ENCODE results near the gene HARS1. TPM values are rescaled to one million over a fixed set of nuclear protein-coding genes. Genes with fewer than 3 reads are reported as not detected.

Gene HARS1
- total and polyA plus RNA-seq, 2 donors (not counting 3 experiments of a cell fraction or from before 2014, with no cell fraction given), result 65.2 to 104 TPM

DNA sequence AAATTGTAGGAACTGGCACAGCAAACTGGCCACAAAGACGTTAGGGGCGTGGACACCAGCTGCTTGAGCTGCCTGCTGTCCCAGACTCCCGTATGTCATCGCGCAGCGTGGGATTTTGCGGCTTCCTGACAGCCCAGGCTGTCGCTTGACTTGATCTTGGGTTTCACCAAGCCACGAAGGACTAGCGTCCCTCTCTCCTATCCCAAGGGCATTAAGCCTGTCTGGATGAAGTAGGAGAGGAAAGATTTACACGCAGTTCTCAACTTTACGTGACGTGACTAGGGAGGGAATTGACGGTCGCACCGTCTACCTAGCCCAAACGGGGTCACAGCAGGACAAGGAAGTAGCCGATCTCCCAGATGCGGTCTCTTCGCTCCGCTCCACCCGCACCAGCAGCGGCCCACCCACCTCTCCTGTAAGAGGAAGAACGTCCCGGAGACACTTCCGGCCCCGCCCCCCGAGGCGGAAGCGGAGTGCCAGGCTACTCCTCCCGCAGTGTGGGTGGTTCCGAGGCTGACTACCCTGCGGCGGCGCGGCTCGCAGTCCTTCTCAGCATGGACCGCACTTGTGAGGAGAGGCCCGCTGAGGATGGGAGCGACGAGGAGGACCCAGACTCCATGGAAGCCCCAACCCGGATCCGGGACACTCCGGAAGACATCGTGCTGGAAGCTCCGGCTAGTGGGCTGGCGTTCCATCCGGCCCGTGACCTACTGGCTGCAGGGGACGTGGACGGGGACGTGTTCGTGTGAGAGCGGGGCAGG lies 26.6 kb downstream of the HARS1 start, which contains the start of gene WDR55:
Gene WDR55, plus strand, starts transcription at position 546 of the 761 bp plus-strand sequence. Its CDS starts 9 bp downstream, at position 555.
- H3K4me3 ChIP-seq (replicated peaks in 1 of 3; ENCODE audit: insufficient read depth in 1 of 3, low read depth in 1 of 3, low read length in 3 of 3), result peak within 1 kb of the TSS; percentile 73 to 93 (median 81)
- DNase-seq (ENCODE audit: low read depth, low spot score) (peak; percentile 88), FAIRE-seq (peak; percentile 97)
- peak within 1 kb of the TSS; percentile 79 for H2AFZ ChIP-seq (ENCODE audit: low read depth, low read length)
- peak within 1 kb of the TSS; percentile 73 for H3K27ac ChIP-seq (ENCODE audit: insufficient read depth, low read depth, low read length)
- ChIA-PET POLR2A (interaction anchor here (1.8 kb wide), 1 partner anchor 17 kb away, joined by 5 read pairs; the partner anchor contains the start of genes IK and NDUFA2), CTCF (interaction anchor here (0.6 to 2.2 kb wide), 10 partner anchors 10 to 301 kb away, joined by 3 to 6 read pairs (median 4); partner anchors contain the start of genes HARS1, HARS2 and IK)
- TF ChIP-seq POLR2A (IDR thresholded peaks at IDR 0.05; ENCODE audit: low read depth, low read length) (peak; percentile 94), EZH2 (IDR thresholded peaks at IDR 0.05; ENCODE audit: borderline replicate concordance, low read depth, low read length, severe bottlenecking) (no peak), GATA2 (IDR thresholded peaks at IDR 0.05; ENCODE audit: insufficient read depth, insufficient read length, low read depth, low read length) (no peak), FOS (IDR thresholded peaks at IDR 0.05; ENCODE audit: borderline replicate concordance, insufficient read depth, low read length) (peak; percentile 13), POLR2AphosphoS5 (IDR thresholded peaks at IDR 0.05; ENCODE audit: insufficient read depth, low read depth, low read length) (peak; percentile 93), JUN (IDR thresholded peaks at IDR 0.05; ENCODE audit: borderline replicate concordance, insufficient read depth, insufficient read length, low read depth) (no peak), MYC (IDR thresholded peaks at IDR 0.05; ENCODE audit: low read depth, low read length) (no peak)
- TF ChIP-seq, protein P1, sequence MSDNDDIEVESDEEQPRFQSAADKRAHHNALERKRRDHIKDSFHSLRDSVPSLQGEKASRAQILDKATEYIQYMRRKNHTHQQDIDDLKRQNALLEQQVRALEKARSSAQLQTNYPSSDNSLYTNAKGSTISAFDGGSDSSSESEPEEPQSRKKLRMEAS (IDR thresholded peaks at IDR 0.05; ENCODE audit: insufficient read depth, insufficient read length), result peak; percentile 41
- no peaks in the 10 kb centered on the region for H3K9me3 ChIP-seq (replicated peaks; ENCODE audit: control insufficient read depth, insufficient read depth, low read length)
- H3K4me1 ChIP-seq (ENCODE audit: control insufficient read depth, extremely low read depth, insufficient read depth, low read length), result peaks cover 3% of the 10 kb centered on the region
- no peaks in the 10 kb centered on the region for H4K20me1 ChIP-seq (replicated peaks; ENCODE audit: control insufficient read depth, extremely low read depth, insufficient read depth, low read length)
- peak within 1 kb of the TSS; percentile 86 for H3K4me2 ChIP-seq (ENCODE audit: insufficient read depth, low read length)
- H3K9me1 ChIP-seq (replicated peaks; ENCODE audit: control insufficient read depth, extremely low read depth, insufficient read depth, low read length), result no peaks in the 10 kb centered on the region
- dilution Hi-C loops (cut with MboI; ENCODE audit: extremely low pct_ligation_motif_present, low sequenced_read_pairs) (no loop called here), intact Hi-C loops (cut with micrococcal nuclease) (loop anchor here (1.0 to 2.0 kb wide), 5 partner anchors 17 to 263 kb away; partner anchors contain the start of genes ANKHD1, HARS1, HARS2 and IK)
- H3K9ac ChIP-seq (replicated peaks; ENCODE audit: extremely low read depth, insufficient read depth, low read length), result peak within 1 kb of the TSS; percentile 71
- peaks cover 23% of the 10 kb centered on the region for H3K79me2 ChIP-seq (ENCODE audit: control insufficient read depth, insufficient read depth, low read length)
- peaks cover 16 to 33% of the 10 kb centered on the region in 2 experiments for H3K36me3 ChIP-seq (ENCODE audit: control insufficient read depth in 2 of 2, extremely low read depth in 1 of 2, insufficient read depth in 2 of 2, low read length in 2 of 2)
- no peaks in the 10 kb centered on the region for H3K27me3 ChIP-seq (ENCODE audit: control insufficient read depth in 2 of 2, insufficient read depth in 2 of 2, low read length in 2 of 2)
- TSS peak; percentile 79 for BruUV-seq (replicated peaks)
